HG02798 (cell line): ENCODE results near the gene ZFHX3.

Experiments used
- ATAC-seq: cut with Tn5 transposase; IDR thresholded peaks from one replicate; pipeline ENCODE4 v1.9.1; 2021; ENCODE audit warnings: mild to moderate bottlenecking; ENCODE audit not compliant: unreplicated experiment, poor library complexity

ZFHX3 gene

GRCh38 chr16:72921106-72921505 lies 126.8 kb downstream of the ZFHX3 start:
- ATAC-seq: no peak

GRCh38 chr16:72917051-72917450 lies 130.9 kb downstream of the ZFHX3 start:
- ATAC-seq: no peak

DNA sequence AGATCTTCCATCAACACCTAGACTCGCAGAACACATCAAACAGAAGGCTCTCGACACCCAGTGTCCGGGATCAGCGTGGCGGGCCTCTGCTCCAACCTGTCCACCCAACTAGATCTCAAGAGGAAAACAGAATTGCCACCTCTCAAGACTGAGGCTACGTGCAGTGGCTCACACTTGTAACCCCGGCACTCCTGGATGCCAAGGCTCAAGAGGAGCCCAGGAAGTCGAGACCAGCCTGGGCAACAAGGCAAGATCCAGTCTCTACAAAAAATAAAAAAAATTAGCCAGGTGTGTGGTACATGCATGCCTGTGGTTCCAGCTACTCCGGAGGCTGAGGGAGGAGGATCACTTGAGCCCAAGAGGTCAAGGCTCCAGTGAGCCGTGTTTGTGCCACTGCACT lies 132.6 kb downstream of the ZFHX3 start:
- ATAC-seq: no peak

- ATAC-seq: no peak
These were observed 134.4 kb downstream of the ZFHX3 start for GRCh38 chr16:72913551-72913950.

GRCh38 chr16:72911971-72912370 lies 136.0 kb downstream of the ZFHX3 start:
- no peak for ATAC-seq

DNA sequence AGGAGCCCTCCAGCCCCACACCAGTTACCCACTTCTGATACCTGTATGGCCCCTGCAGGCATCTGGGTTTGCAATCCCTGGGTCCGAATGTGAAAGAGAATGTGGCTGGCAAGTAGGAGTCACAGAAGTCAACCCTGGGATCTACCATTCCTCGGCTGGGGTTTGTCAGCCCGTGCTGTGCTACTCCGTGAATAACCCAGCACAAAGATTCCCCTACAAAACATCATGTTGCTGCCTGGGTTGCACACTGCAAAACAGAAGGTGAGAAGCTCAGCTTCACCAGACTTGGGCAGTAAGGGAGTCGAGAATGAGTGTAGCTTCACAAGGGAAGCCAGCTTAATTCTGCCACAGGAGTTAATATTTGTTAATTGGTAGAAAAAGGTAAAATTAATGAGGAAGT lies 137.1 kb downstream of the ZFHX3 start:
- no peak for ATAC-seq

DNA sequence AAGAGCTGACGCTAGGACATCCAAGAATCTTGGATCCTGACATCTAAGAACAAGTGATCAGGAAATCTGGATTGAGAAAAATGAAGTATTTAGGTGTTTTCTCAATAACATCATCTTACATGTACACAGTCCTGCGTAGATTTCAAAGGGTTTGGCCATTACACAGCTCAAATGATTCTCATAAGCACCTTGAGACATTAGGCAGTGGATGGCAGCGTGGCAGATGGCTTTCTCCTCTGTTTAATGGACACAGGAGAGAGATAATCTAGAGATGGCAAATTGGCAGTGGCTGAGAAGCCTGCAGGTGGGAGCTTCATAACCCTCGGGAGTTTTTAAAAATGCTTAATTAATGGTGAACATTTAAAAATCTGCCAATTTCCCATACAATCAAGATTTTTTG lies 137.5 kb downstream of the ZFHX3 start:
- ATAC-seq: no peak

GRCh38 chr16:72909196-72909595 lies 138.7 kb downstream of the ZFHX3 start:
- no peak for ATAC-seq

GRCh38 chr16:72908362-72909167 lies 139.4 kb downstream of the ZFHX3 start:
- ATAC-seq: no peak

- no peak for ATAC-seq
These were observed 142.3 kb downstream of the ZFHX3 start for GRCh38 chr16:72905581-72905980.

- ATAC-seq: no peak
These were observed 144.8 kb downstream of the ZFHX3 start for GRCh38 chr16:72903176-72903575.

DNA sequence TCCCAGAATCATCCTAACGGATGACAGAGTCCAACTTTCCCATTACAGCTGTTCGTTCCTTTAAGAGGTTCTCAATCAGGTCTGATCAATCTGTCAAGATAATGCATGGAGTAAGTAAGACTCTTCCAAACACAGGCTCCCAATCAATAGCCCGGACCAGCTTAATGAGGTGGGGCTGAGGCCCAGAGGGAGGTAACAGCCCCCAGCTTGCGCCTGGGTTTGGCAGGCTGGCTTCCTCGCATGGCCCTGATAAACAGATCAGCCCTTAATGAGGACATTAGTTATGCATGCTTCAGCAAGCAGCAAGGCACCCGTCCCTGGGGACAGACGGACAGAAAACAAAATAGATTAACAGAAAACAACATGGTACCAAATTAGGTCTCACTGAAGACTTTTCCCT lies 145.7 kb downstream of the ZFHX3 start:
- ATAC-seq: no peak

- no peak for ATAC-seq
These were observed 146.8 kb downstream of the ZFHX3 start for GRCh38 chr16:72901000-72901627.

DNA sequence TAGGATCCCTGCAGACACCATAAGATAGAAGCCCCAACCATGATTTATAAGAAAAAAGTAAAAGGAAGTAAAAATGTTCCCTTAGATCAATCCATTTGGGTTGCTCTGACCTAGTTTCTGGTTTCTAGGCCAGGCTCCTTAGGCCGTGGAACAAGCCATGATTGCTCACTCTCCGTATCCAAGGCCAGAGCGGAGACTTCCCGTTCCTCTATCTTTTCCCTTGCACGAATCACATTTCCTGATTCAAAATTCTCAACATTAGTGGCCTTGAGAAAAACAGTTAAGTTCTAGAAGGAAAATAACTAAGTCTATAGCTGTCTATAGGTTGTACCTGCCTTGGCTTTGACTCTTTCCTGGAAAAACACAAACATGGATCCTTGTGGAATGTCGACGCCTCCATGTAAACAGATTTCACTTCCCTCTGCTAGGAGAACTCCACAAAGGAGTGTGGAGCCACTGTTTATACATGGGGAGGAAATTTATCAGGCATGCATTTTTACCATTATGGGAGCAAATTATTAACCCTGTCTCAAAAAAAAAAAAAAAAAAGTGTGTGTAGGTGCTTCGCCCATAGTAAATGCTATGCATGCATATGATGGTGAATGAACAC lies 149.6 kb downstream of the ZFHX3 start:
- ATAC-seq: no peak

DNA sequence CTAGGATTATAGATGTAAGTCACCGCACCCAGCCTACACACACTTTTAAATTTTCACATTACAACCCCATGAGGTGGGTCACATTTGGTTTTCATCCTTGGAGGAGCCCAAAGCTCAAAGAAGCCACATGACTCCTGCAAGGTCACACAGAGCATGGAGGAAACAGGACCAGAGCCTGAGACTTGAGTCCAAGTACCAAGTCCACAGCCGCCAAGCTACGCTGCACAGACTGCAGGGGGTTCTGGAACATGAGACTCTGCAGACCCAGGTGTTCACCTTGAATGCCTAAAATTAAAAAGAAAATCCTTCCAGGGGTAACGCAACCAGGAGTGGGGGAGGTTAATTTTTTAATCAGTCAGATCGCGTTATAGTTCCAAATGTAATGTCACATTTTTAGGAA lies 150.2 kb downstream of the ZFHX3 start:
- ATAC-seq: no peak

- ATAC-seq: no peak
These were observed 151.3 kb downstream of the ZFHX3 start for GRCh38 chr16:72896485-72897118.

DNA sequence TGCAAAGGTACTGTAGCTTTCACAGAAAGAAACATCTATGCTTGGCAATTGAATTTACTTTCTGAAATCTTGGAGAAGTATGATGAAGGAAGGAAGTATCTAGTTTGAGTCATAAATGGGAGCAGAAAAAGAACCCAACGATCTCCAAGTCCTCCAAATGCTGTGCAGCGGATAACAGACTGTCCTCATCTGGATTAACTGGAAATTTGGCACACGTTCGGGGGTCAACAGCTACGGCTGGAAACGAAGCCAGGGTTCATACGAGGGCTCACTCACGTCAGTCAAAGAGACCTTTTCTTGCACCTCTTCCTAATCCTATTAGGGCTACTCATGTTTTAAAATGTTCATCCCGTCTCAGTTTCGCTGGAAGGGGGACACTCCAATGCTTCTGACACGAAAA lies 152.0 kb downstream of the ZFHX3 start:
- no peak for ATAC-seq

GRCh38 chr16:72894293-72895151 lies 153.4 kb downstream of the ZFHX3 start:
- ATAC-seq: no peak

- no peak for ATAC-seq
These were observed 156.4 kb downstream of the ZFHX3 start for GRCh38 chr16:72891291-72892227.
